Fibroblast of mammary gland (primary cell): Measurements from ENCODE around the gene UBE2N.

Experiments used
- DNase-seq: peaks from one replicate; pipeline ENCODE4 v3.0.0-alpha.2; 2010; ENCODE audit warnings: low read depth
- H3K4me3 ChIP-seq: 2 replicates; pipeline ENCODE4 v1.5.1; 2011; ENCODE audit warnings: low read depth, mild to moderate bottlenecking, low read length, moderate library complexity; ENCODE audit not compliant: control insufficient read depth
- TF ChIP-seq, protein P1 (sequence below): conservative IDR thresholded peaks from 2 replicates; pipeline ENCODE4 v1.5.1; 2011; ENCODE audit warnings: low read depth, low read length, inconsistent platforms; ENCODE audit not compliant: control insufficient read depth, insufficient read depth

Gene UBE2N

DNA sequence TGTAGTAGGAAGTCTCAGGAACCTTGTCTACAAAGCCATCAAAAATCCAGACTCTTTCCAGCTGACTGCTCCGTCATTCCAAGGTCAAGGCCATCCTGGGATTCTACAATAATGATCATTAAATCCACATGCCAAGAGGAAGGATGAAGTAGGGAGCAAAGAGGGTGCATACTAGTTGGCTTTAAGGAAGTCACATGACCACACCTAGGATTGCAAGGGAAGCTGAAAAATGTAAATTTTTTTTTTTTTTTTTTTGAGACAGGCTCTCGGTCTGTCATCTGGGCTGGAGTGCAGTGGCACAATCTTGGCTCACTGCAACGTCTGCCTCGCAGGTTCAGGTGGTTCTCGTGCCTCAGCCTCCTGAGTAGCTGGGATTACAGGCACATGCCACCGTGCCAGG is 18.3 kb upstream of the UBE2N start:
- DNase-seq, result no peak
- H3K4me3 ChIP-seq, result no peak overlapping the region
- TF ChIP-seq, protein P1, sequence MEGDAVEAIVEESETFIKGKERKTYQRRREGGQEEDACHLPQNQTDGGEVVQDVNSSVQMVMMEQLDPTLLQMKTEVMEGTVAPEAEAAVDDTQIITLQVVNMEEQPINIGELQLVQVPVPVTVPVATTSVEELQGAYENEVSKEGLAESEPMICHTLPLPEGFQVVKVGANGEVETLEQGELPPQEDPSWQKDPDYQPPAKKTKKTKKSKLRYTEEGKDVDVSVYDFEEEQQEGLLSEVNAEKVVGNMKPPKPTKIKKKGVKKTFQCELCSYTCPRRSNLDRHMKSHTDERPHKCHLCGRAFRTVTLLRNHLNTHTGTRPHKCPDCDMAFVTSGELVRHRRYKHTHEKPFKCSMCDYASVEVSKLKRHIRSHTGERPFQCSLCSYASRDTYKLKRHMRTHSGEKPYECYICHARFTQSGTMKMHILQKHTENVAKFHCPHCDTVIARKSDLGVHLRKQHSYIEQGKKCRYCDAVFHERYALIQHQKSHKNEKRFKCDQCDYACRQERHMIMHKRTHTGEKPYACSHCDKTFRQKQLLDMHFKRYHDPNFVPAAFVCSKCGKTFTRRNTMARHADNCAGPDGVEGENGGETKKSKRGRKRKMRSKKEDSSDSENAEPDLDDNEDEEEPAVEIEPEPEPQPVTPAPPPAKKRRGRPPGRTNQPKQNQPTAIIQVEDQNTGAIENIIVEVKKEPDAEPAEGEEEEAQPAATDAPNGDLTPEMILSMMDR, result no peak

DNA sequence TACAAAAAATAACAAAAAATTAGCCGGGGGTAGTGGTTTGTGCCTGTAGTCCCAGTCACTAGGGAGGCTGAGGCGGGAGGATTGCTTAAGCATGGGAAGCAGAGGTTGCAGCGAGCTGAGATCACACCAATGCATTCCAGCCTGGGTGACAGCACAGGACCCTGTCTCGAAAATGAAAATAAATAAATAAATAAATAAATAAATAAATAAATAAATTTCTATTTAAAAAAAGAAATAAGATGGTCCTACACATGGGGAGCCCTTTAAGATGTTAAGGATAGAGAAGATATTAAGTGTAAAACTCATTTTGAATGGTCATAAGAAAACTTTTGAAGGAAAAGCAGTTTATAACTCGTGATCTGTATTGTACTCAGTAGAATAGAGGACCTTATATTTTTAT is 17.4 kb upstream of the UBE2N start:
- no peak for DNase-seq
- H3K4me3 ChIP-seq, result no peak overlapping the region
- TF ChIP-seq, protein P1, result no peak

- DNase-seq, result no peak
- H3K4me3 ChIP-seq, result no peak overlapping the region
- TF ChIP-seq, protein P1, result no peak
These were observed 14.3 kb upstream of the UBE2N start for GRCh38 chr12:93456077-93456476.

- TF ChIP-seq, protein P1, result no peak
- peak; percentile 13 for DNase-seq
- no peak overlapping the region for H3K4me3 ChIP-seq
These were observed 11.9 kb upstream of the UBE2N start for GRCh38 chr12:93453633-93454032.

GRCh38 chr12:93451423-93452158 is 9.8 kb upstream of the UBE2N start:
- TF ChIP-seq, protein P1, result no peak
- H3K4me3 ChIP-seq, result no peak overlapping the region
- DNase-seq, result no peak

DNA sequence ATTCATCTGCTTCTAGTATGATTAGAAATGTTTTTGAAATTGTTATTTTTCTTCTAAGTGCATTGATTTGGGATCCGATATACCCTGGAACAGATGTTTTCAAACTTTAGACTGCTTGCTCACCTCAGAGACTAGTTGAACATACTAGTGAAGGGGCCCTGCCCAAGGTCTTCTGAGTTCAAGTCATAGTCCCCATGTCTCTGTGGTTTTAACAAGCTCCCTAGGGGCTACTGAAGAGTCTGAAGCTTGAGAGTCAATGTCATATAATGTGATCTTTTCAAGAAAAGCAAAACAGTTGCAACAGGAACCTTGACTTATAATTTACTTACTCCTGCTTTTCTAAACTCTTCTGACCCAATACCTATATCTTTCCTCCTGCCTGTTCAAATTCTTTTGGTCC is 7.5 kb upstream of the UBE2N start:
- TF ChIP-seq, protein P1, result no peak
- H3K4me3 ChIP-seq, result no peak overlapping the region
- DNase-seq, result no peak

DNA sequence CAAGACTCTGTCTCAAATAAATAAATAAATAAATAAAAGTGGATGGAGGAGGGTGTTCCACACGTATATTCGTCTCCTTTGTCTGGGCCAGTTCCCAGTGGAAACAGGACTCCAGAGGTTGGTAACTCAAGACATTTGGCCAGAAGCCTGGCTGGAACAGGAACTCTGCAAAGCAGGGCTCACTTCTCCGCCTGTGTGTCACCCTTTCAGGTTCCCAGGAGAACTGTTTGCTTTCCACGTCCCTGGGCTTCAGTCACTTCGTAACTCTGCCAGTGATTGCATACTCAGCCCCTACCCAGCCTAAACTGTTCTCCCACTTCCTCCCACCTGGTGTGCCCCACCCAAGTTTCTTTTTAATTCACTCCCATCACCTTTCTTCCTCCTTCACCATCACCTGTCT is 7.0 kb upstream of the UBE2N start:
- DNase-seq, result no peak
- TF ChIP-seq, protein P1, result no peak
- no peak overlapping the region for H3K4me3 ChIP-seq
